ENCODE results near the gene RPS28.

DNA sequence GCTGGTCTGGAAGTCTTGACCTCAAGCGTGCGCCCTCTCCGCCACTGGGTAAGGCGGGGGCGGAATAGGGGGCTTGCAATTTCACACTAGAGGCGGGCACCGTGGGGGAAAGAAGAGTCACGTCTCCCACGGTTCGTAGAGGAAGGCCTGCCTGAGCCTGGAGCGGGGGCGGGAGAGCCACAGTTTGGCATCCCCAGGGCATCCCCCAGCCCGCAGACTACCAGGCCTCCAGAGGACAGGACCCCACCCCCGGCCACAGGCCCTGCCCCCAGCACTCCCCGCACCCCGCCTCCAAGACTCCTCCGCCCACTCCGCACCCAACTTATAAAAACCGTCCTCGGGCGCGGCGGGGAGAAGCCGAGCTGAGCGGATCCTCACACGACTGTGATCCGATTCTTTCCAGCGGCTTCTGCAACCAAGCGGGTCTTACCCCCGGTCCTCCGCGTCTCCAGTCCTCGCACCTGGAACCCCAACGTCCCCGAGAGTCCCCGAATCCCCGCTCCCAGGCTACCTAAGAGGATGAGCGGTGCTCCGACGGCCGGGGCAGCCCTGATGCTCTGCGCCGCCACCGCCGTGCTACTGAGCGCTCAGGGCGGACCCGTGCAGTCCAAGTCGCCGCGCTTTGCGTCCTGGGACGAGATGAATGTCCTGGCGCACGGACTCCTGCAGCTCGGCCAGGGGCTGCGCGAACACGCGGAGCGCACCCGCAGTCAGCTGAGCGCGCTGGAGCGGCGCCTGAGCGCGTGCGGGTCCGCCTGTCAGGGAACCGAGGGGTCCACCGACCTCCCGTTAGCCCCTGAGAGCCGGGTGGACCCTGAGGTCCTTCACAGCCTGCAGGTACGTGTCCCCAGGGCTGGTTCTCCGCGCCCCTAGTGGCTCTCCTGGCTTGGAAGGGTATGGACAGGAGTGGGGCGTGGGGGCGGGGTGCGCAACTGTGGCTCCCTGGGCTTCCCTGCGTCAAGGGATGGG is 42.8 kb downstream of the RPS28 start, which contains the start of gene ANGPTL4:
- TF ChIP-seq POLR2A (IDR thresholded peaks at IDR 0.05; ENCODE audit: low read depth, low read length) (no peak), TAF1 (IDR thresholded peaks at IDR 0.05; ENCODE audit: low read depth, low read length) (no peak), SPI1 (IDR thresholded peaks at IDR 0.05; ENCODE audit: low read depth, low read length) (no peak)

Measured in GM12891 (cell line).